ENCODE data around the gene RPL28. TPM values are rescaled to one million over a fixed set of nuclear protein-coding genes. Genes with fewer than 3 reads are reported as not detected.

Gene RPL28
- total and polyA plus RNA-seq, 4 donors = 116 to 535 (median 164) TPM

GRCh38 chr19:55350620-55351315 lies 35.0 kb upstream of the RPL28 start:
- no peak for DNase-seq (ENCODE audit: low spot score)
- no peak for TF ChIP-seq YY1 (IDR thresholded peaks at IDR 0.05)
- TF ChIP-seq FOXA2 (IDR thresholded peaks at IDR 0.05) = no peak
- TF ChIP-seq SP1 (IDR thresholded peaks at IDR 0.05) = no peak
- no peak for TF ChIP-seq RAD21 (IDR thresholded peaks at IDR 0.05)
- TF ChIP-seq HNF4A (conservative IDR thresholded peaks at IDR 0.05) = no peak
- TF ChIP-seq TAF1 (conservative IDR thresholded peaks at IDR 0.05) = no peak
- TF ChIP-seq, protein P1, sequence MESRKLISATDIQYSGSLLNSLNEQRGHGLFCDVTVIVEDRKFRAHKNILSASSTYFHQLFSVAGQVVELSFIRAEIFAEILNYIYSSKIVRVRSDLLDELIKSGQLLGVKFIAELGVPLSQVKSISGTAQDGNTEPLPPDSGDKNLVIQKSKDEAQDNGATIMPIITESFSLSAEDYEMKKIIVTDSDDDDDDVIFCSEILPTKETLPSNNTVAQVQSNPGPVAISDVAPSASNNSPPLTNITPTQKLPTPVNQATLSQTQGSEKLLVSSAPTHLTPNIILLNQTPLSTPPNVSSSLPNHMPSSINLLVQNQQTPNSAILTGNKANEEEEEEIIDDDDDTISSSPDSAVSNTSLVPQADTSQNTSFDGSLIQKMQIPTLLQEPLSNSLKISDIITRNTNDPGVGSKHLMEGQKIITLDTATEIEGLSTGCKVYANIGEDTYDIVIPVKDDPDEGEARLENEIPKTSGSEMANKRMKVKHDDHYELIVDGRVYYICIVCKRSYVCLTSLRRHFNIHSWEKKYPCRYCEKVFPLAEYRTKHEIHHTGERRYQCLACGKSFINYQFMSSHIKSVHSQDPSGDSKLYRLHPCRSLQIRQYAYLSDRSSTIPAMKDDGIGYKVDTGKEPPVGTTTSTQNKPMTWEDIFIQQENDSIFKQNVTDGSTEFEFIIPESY (IDR thresholded peaks at IDR 0.05) = no peak
- TF ChIP-seq JUND (IDR thresholded peaks at IDR 0.05) = no peak
- TF ChIP-seq, protein P2, sequence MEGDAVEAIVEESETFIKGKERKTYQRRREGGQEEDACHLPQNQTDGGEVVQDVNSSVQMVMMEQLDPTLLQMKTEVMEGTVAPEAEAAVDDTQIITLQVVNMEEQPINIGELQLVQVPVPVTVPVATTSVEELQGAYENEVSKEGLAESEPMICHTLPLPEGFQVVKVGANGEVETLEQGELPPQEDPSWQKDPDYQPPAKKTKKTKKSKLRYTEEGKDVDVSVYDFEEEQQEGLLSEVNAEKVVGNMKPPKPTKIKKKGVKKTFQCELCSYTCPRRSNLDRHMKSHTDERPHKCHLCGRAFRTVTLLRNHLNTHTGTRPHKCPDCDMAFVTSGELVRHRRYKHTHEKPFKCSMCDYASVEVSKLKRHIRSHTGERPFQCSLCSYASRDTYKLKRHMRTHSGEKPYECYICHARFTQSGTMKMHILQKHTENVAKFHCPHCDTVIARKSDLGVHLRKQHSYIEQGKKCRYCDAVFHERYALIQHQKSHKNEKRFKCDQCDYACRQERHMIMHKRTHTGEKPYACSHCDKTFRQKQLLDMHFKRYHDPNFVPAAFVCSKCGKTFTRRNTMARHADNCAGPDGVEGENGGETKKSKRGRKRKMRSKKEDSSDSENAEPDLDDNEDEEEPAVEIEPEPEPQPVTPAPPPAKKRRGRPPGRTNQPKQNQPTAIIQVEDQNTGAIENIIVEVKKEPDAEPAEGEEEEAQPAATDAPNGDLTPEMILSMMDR (IDR thresholded peaks at IDR 0.05; ENCODE audit: low read depth, low read length, missing input control) = no peak
- TF ChIP-seq EGR1 (IDR thresholded peaks at IDR 0.05; ENCODE audit: low read depth in 2 of 2) = no peak
- TF ChIP-seq HNF4G (IDR thresholded peaks at IDR 0.05) = no peak
- no peak for TF ChIP-seq NR2F2 (IDR thresholded peaks at IDR 0.05)
- TF ChIP-seq RXRA (IDR thresholded peaks at IDR 0.05) = no peak
- no peak for TF ChIP-seq REST (IDR thresholded peaks at IDR 0.05)
- no peak overlapping the region for H3K9ac ChIP-seq (ENCODE audit: low read depth in 1 of 2, low read length in 2 of 2)
- 79% methylated on average over 11 of the region's 11 CpGs for WGBS
- no peaks in the 10 kb centered on the region for H3K9me3 ChIP-seq (ENCODE audit: control insufficient read depth in 4 of 4, low read length in 3 of 4)
- peaks cover 0 to 4% (median 1%) of the 10 kb centered on the region in 4 donors for H3K4me1 ChIP-seq (ENCODE audit: control insufficient read depth in 4 of 4, insufficient read depth in 4 of 4, low read length in 3 of 4)
- peaks cover 0 to 8% (median 6%) of the 10 kb centered on the region in 4 donors for H3K27me3 ChIP-seq (ENCODE audit: control insufficient read depth in 4 of 4, insufficient read depth in 4 of 4, low read length in 3 of 4)
- no peak overlapping the region for H3K4me3 ChIP-seq (ENCODE audit: low read depth in 1 of 3, low read length in 3 of 3)
- no peak overlapping the region for H3K27ac ChIP-seq (ENCODE audit: low read depth in 1 of 2, low read length in 2 of 2)
- H3K36me3 ChIP-seq (ENCODE audit: control insufficient read depth in 4 of 4, insufficient read depth in 3 of 4, low read depth in 1 of 4, low read length in 3 of 4) = peaks cover 0 to 2% (median 0%) of the 10 kb centered on the region in 4 donors

DNA sequence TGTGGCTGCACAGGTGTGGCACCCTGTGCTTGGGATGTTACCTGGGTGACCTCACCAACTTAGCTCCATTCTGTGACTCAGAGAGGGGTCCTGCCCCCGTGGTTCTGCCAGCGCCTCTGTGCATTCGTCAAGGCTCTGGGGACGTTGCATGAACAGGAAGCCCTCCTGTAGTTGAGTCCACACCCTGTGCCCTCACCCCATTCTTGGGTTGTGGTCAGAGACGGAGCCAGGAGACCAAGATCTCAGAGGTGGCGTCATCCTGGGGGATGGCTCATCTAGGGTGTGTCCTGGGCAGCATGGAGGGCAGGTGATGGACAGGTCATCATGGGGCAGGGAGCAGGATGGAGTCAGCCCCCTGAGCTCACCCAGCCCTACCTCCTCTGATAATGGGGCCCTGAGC lies 33.7 kb upstream of the RPL28 start:
- 74% methylated on average over 6 of the region's 6 CpGs for WGBS

More for the DNA sequence above, 33.7 kb upstream of the RPL28 start:
- Histone ChIP-seq H3K27ac (ENCODE audit: low read depth in 1 of 2, low read length in 2 of 2) (no peak overlapping the region), H3K4me1 (ENCODE audit: control insufficient read depth in 4 of 4, insufficient read depth in 4 of 4, low read length in 3 of 4) (peaks cover 0 to 4% (median 1%) of the 10 kb centered on the region in 4 donors), H3K27me3 (ENCODE audit: control insufficient read depth in 4 of 4, insufficient read depth in 4 of 4, low read length in 3 of 4) (peaks cover 0 to 8% (median 6%) of the 10 kb centered on the region in 4 donors), H3K9ac (ENCODE audit: low read depth in 1 of 2, low read length in 2 of 2) (no peak overlapping the region), H3K4me3 (ENCODE audit: low read depth in 1 of 3, low read length in 3 of 3) (no peak overlapping the region), H3K9me3 (ENCODE audit: control insufficient read depth in 4 of 4, low read length in 3 of 4) (no peaks in the 10 kb centered on the region), H3K36me3 (ENCODE audit: control insufficient read depth in 4 of 4, insufficient read depth in 3 of 4, low read depth in 1 of 4, low read length in 3 of 4) (no peaks in the 10 kb centered on the region)
- no peak for DNase-seq (ENCODE audit: low spot score)
- TF ChIP-seq NR2F2 (IDR thresholded peaks at IDR 0.05) (no peak), GABPA (IDR thresholded peaks at IDR 0.05 in 1 of 2, conservative IDR thresholded peaks at IDR 0.05 in 1 of 2) (no peak), RXRA (IDR thresholded peaks at IDR 0.05) (no peak), MAX (IDR thresholded peaks at IDR 0.05) (no peak), TAF1 (conservative IDR thresholded peaks at IDR 0.05) (no peak), SP1 (IDR thresholded peaks at IDR 0.05) (no peak), YY1 (IDR thresholded peaks at IDR 0.05) (no peak), FOXA1 (IDR thresholded peaks at IDR 0.05) (no peak), HNF4A (conservative IDR thresholded peaks at IDR 0.05) (no peak)
- TF ChIP-seq, protein P1 (IDR thresholded peaks at IDR 0.05) = no peak
- TF ChIP-seq, protein P3, sequence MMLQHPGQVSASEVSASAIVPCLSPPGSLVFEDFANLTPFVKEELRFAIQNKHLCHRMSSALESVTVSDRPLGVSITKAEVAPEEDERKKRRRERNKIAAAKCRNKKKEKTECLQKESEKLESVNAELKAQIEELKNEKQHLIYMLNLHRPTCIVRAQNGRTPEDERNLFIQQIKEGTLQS (IDR thresholded peaks at IDR 0.05) = no peak

All from liver (tissue), 9 donors.